SU-DHL-6 (cell line): ENCODE results near the gene ANO10.

Experiments used
- EZH2phosphoT487 ChIP-seq: fragments of 200-600 bp; sonication (generic), shearing (Covaris generic); conservative IDR thresholded peaks from 2 replicates; pipeline ENCODE4 v1.6.1; 2018; ENCODE audit warnings: mild to moderate bottlenecking, antibody characterized with exemption, low read length, moderate library complexity, mixed read lengths
- TF ChIP-seq, protein P1 (sequence below): fragments of 200-600 bp; sonication (generic); IDR thresholded peaks from one replicate; pipeline ENCODE4 v1.5.1; 2017; ENCODE audit warnings: antibody characterized with exemption, mild to moderate bottlenecking, low read length, moderate library complexity; ENCODE audit not compliant: insufficient read depth, poor library complexity, severe bottlenecking

DNA sequence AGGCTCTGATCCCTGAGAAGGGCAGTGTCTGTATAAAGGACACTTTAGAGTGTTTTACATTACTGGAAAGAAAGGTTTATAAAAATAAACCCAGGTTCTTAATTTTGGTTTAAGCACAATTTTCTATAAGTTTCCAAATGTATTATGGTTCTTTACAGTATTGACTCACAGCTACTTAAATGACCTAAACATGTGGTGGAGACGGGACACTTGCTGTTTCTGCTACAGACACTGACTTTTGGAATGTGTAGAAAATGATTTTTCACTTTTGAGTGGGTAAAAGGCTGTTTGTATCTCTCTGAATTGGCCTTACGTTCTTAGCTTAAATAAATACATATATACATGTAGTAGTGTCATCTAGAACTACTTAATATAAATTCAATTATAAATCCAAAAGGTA lies 280.0 kb downstream of the ANO10 start:
- TF ChIP-seq EZH2phosphoT487 = no peak
- TF ChIP-seq, protein P1, sequence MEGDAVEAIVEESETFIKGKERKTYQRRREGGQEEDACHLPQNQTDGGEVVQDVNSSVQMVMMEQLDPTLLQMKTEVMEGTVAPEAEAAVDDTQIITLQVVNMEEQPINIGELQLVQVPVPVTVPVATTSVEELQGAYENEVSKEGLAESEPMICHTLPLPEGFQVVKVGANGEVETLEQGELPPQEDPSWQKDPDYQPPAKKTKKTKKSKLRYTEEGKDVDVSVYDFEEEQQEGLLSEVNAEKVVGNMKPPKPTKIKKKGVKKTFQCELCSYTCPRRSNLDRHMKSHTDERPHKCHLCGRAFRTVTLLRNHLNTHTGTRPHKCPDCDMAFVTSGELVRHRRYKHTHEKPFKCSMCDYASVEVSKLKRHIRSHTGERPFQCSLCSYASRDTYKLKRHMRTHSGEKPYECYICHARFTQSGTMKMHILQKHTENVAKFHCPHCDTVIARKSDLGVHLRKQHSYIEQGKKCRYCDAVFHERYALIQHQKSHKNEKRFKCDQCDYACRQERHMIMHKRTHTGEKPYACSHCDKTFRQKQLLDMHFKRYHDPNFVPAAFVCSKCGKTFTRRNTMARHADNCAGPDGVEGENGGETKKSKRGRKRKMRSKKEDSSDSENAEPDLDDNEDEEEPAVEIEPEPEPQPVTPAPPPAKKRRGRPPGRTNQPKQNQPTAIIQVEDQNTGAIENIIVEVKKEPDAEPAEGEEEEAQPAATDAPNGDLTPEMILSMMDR = no peak
